NCI-H774 (cell line): Measurements from ENCODE around the gene TBATA.

Experiments used
- DNase-seq: peaks from one replicate; lab custom pipeline; 2025; lab: John Stamatoyannopoulos, UW

The TBATA gene

GRCh38 chr10:70761727-70762350 lies 23.3 kb downstream of the TBATA start:
- no peak for DNase-seq

- DNase-seq: no peak
Observed at GRCh38 chr10:70761031-70761601, 24.1 kb downstream of the TBATA start.

- no peak for DNase-seq
Observed at GRCh38 chr10:70760271-70760787, 24.8 kb downstream of the TBATA start.

DNA sequence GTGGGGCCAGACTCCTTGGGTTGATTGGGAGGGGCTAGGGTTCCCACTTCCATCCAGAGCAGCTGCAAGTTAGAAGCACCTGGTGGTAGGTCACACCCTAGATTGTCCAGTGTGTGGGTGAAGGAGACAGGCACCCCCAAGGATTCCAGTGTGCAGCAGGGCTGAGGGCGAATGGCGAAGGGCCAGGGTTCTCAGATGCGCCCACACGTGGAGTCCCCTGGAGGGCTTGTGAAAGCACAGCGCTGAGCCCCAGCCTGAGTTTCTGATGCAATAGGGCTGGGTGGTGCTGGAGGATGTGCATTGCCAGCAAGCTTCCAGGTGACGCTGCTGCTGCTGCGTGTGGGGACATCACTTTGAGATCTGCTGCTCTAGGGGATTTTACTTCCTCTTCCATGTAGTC lies 25.4 kb downstream of the TBATA start:
- no peak for DNase-seq

GRCh38 chr10:70758757-70759514 lies 26.2 kb downstream of the TBATA start:
- DNase-seq: peak; percentile 48

DNA sequence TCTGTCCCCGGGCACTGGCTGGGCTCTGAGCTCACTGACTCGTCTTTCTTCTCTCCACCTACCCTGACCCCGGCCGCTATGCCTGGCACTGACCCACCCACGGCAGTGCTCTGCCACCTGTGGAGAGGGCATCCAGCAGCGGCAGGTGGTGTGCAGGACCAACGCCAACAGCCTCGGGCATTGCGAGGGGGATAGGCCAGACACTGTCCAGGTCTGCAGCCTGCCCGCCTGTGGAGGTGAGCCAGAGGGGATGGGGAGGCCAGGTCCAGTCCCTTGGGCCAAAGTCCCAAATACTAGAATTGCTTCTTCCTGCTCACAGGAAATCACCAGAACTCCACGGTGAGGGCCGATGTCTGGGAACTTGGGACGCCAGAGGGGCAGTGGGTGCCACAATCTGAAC lies 27.3 kb downstream of the TBATA start:
- DNase-seq: no peak

GRCh38 chr10:70756700-70757360 lies 28.3 kb downstream of the TBATA start:
- DNase-seq: no peak

DNA sequence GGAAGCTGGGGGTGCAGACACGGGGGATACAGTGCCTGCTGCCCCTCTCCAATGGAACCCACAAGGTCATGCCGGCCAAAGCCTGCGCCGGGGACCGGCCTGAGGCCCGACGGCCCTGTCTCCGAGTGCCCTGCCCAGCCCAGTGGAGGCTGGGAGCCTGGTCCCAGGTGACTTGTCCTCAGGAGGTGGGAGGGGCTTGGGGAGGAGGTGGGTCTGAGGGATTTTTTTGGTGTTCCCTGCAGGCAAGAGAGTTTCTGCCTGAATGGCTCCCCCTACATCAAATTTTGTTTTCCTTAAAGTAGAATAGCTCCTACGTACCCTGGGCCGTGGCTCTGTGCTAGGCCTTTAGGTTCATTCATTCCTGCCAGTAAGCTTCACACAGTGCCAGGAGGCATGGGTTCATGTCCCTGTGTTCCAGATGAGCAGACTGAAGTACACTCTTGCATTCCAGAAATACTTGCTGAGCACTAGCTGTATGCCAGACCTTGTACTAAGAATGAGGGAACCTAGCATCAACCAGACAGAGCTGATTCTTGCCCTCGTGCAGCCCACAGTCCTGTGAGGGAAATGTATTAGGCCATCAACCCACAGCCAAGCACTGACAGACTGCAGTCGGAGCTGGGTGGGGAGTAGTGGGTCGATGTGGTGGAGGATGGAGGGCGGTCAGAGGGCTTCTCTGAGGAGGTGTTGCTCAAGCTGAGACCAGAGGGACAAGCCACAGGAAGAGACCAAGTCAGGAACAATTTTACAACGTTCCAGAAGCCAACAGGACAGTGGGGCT lies 31.1 kb downstream of the TBATA start:
- no peak for DNase-seq

DNA sequence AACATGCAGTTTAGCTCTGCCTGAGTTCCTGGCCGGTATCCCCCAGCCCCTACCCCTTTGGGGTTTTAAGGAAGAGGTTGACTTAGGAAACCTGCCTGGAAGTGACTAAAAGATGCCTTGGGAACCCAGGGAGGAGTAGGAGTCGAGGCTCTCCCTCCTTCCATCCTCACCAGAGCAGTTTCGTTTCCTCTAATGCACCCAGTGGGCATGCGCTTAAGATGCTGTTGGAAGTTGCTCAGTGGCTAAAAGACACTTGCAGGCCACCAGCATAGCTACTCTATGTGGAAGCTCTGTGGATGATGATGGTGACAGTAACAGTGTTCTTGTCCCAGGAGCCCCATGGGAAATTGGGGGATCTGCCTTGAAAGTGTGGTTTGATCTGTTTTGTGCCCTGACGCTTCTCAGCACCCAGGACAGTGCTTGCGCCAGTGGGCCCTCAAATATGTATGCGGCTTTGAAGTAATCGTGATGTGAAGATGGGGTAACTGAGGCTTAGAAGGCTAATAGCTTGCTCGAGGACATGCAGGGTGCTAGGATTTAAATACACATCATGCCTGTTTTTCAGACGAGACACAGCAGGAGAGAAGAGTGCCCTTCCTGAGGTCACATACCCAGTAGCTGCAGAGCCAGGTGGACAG lies 32.0 kb downstream of the TBATA start:
- no peak for DNase-seq

- DNase-seq: no peak
Observed at GRCh38 chr10:70752571-70752970, 32.6 kb downstream of the TBATA start.

DNA sequence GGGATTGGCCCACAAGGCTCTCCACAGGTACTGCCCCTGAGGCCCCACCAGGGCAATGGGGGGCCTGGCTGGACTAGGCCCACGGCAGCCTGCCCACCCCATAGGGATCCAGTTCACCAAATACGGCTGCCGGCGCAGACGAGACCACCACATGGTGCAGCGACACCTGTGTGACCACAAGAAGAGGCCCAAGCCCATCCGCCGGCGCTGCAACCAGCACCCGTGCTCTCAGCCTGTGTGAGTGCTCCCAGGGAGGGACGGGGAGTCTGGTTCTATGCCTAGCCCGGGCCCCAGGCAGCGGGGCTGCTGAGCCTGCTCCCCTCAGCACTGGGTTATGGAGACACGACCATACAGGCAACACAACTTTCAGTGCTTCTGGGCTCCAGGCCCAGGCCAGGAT lies 33.2 kb downstream of the TBATA start:
- no peak for DNase-seq

DNA sequence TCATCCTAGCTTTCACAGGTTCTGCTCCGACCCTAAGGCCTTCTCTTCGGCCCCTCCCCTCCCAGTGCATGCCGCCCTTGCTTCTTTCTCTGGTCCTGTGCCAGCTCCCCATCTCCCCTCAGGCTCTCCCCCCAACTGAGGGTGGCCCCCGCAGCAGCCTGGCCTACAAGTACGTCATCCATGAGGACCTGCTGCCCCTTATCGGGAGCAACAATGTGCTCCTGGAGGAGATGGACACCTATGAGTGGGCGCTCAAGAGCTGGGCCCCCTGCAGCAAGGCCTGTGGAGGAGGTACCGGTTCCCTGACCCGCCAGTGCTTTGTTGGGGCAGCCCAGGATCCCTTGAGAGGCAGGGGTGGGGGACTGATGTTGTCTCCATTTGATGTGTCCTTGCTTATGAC lies 33.8 kb downstream of the TBATA start:
- no peak for DNase-seq

DNA sequence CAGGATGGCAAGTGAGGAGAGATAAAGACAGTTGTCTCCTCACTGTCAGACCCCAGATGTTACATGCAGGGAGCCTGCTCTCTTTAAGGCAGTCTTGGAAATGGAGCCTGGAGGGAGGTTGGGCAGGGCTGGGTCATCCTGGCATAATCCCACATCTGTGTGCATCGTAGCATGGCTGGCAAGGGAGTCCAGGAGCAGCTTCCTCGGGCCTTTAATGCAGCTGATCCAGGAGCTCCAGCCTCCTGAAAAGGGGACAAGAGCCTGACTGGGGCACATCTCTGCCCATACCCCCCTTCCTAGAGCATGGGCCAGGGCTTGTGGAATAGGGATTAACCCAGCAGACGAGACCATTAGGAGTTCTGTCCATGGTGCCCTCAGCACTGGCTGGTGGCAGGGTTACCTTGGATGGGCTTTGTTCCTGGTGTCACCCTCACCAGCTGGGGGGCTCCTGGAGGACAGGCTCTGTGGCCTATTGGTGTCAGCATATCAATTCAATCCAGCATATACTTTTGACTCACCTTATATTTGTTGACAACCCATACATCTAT lies 34.9 kb downstream of the TBATA start:
- DNase-seq: no peak

DNA sequence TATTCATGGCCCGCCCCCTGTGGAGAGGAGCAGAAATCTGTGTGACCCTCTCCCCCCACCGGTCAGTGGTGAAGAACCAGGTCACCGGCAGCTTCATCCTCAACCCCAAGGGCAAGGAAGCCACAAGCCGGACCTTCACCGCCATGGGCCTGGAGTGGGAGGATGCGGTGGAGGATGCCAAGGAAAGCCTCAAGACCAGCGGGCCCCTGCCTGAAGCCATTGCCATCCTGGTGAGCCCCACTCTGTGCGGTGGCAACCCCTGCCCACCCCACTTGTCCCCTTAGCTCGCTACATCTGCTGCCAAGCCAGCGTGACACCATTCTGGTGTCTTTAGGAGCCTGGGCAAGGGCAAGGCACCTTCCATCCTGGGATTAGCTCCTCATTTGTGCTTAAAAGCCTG lies 35.4 kb downstream of the TBATA start:
- no peak for DNase-seq

DNA sequence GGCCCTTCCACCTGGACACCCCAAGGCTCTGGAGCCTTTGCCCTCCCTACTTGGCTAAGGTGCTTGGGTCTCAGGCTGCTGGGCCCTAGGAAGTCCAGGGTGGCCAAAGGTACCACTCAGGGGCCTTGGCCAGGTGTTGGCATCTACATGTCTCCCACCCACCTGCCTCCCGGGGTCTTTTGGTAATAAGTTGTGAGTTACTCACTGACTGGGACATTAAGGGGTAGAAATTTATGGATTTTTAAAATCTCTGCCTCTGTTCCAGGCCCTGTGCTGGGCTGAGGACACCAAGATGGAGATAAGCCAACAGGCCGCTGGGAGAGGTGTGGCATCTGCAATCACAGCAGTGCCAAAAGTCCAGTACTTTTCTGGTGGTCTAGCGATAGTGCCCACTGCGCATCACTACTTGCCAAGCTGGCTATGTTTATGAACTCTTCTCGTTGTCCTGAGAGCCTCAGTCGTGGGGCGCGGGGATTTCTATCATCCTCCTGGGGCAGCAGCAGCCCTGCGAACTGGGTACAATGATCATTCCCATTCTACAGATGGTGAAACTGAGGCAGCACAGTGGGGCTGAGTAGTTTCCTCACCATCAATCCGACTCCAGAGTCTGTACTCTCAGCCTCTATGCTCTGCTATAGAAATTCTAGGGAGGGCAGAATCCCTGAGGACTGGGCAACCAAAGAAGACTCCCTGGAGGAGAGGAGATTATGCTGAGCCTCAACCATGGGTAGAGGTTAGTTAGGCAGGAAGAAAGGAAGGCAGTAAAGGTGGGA lies 36.2 kb downstream of the TBATA start:
- no peak for DNase-seq

DNA sequence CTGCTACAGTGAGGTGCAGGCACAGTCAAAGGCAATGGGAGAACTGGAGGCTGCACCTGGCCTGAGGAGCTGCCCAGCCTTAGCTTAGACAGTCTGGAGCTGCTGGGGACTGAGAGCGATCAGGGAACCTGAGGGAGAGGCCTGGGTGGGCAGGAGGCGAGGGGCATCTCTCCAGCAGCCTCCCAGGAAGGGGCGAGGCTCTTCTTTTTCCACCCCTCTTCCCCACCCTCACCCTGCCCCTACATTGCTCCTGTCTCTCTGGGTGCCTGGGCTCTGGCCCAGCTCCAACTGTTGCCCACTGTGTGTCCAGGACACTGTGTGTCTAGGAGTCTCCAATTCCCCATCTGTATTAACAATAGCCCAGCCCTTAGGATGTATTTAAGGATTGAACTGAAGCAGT lies 36.9 kb downstream of the TBATA start:
- no peak for DNase-seq

DNA sequence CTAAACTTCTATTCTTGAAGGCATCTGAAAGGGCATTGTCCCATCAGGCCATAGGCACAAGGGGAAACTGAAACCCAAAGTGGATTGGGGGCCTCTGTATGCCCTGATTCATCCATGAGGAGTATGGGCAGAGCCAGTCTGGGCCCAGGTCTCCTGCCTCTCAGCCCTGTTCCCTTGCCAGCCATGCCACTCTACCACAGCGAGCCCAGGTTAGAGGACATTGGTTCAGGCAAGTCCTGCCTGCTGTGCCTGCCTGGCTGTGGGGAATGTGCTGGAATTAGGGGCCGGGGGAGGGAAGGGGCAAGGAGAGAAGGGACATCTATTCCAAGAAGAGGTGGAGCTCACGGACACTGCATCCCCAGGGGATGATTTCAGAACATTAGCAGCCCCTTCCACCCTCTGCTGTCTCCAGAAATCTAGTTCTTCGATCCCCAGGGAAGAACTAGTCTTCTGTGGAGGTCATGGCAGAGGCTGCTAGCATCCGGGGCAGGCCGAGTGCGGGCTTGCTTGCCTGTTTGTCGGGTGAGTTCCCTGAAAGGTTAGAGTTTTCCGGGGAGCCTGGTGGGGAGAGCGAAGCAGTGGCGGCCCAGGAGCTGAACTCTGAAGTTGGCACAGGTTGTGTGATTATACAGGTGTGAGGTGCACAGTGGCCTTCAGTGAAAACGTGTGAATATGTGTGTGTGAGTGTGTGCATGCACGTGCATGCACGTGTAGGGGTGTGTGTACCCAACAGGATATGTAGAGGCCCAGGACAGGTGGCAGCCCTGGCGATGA lies 37.8 kb downstream of the TBATA start:
- no peak for DNase-seq

DNA sequence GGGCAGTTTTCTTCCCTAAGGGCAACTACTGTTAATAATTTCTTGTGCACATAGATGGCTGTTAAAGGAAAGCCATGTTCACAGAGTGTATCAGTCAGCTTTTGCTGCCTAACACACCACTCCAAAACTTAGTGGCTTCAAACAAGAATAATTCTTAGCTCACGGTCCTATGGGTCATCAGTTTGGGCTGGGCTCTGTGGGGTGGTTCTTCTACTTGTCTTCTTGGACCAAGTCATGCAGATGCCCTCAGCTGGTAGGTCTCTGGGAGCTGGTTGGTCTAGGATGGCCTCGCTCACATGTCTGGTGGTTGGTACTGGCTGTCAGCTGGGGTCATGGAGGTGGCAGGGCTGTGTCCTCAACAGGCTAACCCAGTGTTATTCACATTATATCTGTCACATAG lies 39.6 kb downstream of the TBATA start:
- no peak for DNase-seq

GRCh38 chr10:70744617-70745143 lies 40.5 kb downstream of the TBATA start:
- DNase-seq: no peak
